Parathyroid adenoma (tissue), 2 donors: ENCODE results near the gene PITRM1.

Experiments
- H2AFZ ChIP-seq: fragments of 300-600 bp; sonication (generic); one replicate; pipeline ENCODE4 v1.7.0; 2017; ENCODE audit warnings: antibody characterized with exemption, mild to moderate bottlenecking
- H3K27ac ChIP-seq: fragments of 300-600 bp; sonication (generic); one replicate; pipeline ENCODE4 v1.7.0; 2017
- H3K27me3 ChIP-seq: fragments of 300-600 bp; sonication (generic); one replicate; pipeline ENCODE4 v1.7.0; 2017; ENCODE audit warnings: low read length; ENCODE audit not compliant: control insufficient read depth, insufficient read depth
- H3K36me3 ChIP-seq: fragments of 300-600 bp; sonication (generic); one replicate; pipeline ENCODE4 v1.7.0; 2017; ENCODE audit warnings: low read length; ENCODE audit not compliant: control insufficient read depth, insufficient read depth
- H3K4me1 ChIP-seq: fragments of 300-600 bp; sonication (generic); one replicate; pipeline ENCODE4 v1.7.0; 2017; ENCODE audit warnings: control low read depth
- H3K4me2 ChIP-seq: fragments of 300-600 bp; sonication (generic); one replicate; pipeline ENCODE4 v1.7.0; 2017; ENCODE audit warnings: low read length
- H3K4me3 ChIP-seq: fragments of 300-600 bp; sonication (generic); one replicate; pipeline ENCODE4 v1.7.0; 2017; ENCODE audit warnings: low read depth, low read length
- H3K79me2 ChIP-seq: fragments of 300-600 bp; sonication (generic); one replicate; pipeline ENCODE4 v1.7.0; 2017; ENCODE audit warnings: control low read depth
- H3K9ac ChIP-seq: fragments of 300-600 bp; sonication (generic); one replicate; pipeline ENCODE4 v1.7.0; 2017; ENCODE audit warnings: mild to moderate bottlenecking
- H3K9me3 ChIP-seq: fragments of 300-600 bp; sonication (generic); one replicate; pipeline ENCODE4 v1.7.0; 2017; ENCODE audit warnings: low read length; ENCODE audit not compliant: control insufficient read depth
- TF ChIP-seq, protein P1 (sequence below): fragments of 300-600 bp; sonication (generic); IDR thresholded peaks from one replicate; pipeline ENCODE4 v1.7.0; 2017; ENCODE audit warnings: antibody characterized with exemption, mild to moderate bottlenecking
- donor health status: primary hyperparathyroidism.

The PITRM1 gene

DNA sequence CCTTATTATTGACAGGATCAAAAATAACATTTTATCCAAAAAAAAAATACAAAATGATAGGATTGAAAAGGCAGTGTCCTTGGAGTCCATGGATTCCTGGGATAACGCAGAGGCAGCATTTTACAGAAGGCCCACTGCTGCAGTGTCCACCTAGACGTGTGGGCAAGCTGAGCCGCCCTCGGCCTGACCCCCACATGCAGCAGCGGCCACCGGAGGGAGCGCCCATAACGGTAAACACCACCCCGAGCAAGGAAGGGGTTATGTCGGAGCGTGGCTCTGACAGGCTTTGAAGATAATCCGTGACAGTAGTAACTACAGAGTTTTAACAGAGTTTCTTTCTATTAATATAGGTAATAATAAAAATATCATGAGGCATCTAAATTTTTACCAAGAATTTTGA is 45.3 kb upstream of the PITRM1 start:
- Histone ChIP-seq H3K9ac (no peak overlapping the region), H3K9me3 (no peaks in the 10 kb centered on the region), H3K36me3 (no peaks in the 10 kb centered on the region), H3K4me2 (no peak overlapping the region), H3K27ac (no peak overlapping the region), H2AFZ (no peak overlapping the region), H3K79me2 (no peaks in the 10 kb centered on the region), H3K4me1 (no peaks in the 10 kb centered on the region), H3K27me3 (no peaks in the 10 kb centered on the region), H3K4me3 (no peak overlapping the region)
- TF ChIP-seq, protein P1, sequence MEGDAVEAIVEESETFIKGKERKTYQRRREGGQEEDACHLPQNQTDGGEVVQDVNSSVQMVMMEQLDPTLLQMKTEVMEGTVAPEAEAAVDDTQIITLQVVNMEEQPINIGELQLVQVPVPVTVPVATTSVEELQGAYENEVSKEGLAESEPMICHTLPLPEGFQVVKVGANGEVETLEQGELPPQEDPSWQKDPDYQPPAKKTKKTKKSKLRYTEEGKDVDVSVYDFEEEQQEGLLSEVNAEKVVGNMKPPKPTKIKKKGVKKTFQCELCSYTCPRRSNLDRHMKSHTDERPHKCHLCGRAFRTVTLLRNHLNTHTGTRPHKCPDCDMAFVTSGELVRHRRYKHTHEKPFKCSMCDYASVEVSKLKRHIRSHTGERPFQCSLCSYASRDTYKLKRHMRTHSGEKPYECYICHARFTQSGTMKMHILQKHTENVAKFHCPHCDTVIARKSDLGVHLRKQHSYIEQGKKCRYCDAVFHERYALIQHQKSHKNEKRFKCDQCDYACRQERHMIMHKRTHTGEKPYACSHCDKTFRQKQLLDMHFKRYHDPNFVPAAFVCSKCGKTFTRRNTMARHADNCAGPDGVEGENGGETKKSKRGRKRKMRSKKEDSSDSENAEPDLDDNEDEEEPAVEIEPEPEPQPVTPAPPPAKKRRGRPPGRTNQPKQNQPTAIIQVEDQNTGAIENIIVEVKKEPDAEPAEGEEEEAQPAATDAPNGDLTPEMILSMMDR: no peak

DNA sequence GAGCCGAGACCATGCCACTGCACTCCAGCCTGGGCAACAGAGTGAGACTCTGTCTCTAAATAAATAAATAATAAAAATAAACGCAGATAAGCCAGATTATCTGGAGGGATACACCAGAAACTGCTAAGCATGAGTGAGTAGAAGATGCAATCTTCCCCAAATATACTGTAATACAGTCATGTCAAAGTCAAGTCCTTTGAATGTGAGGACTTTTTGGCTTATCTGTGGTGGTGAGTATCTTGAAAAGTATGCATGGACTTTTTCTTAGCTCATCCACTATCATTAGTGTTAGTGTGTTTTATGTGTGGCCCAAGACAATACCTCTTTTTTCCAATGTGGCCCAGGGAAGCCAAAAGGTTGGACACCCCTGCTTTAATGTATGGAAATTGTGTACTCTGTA is 44.7 kb upstream of the PITRM1 start:
- Histone ChIP-seq H3K27ac (no peak overlapping the region), H3K79me2 (no peaks in the 10 kb centered on the region), H3K27me3 (no peaks in the 10 kb centered on the region), H3K4me1 (no peaks in the 10 kb centered on the region), H3K4me2 (no peak overlapping the region), H3K9me3 (no peaks in the 10 kb centered on the region), H3K9ac (no peak overlapping the region), H2AFZ (no peak overlapping the region), H3K4me3 (no peak overlapping the region), H3K36me3 (no peaks in the 10 kb centered on the region)
- TF ChIP-seq, protein P1: no peak

DNA sequence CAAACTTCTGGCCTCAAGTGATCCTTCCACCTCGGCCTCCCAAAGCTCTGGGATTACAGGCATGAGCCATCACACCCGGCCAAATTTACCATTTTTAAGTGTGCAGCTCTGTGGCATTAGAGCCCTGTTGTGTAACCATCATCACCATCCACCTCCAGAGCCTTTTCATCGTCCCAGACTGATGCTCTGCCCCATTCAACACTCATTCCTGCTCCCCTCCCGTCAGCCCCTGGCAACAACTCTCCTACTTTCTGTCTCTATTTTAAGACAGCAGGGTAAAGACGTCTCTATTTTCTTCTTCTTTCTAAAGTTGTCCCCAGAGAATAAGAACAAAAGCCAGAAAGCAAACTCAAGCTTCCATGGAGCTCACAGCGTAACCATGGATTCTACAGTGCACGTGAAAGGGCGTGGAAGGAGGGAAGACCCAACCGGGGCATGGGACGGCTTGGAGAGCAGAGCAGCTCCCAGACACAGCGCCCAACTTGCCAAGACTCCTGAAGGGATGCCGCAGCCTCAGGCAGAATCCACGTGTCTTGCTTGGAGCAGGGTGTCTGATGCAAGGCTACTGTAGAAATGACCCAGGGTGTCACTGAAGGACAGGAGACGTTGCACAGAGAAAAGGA is 42.7 kb upstream of the PITRM1 start:
- Histone ChIP-seq H3K79me2 (no peaks in the 10 kb centered on the region), H3K4me2 (no peak overlapping the region), H3K36me3 (no peaks in the 10 kb centered on the region), H2AFZ (no peak overlapping the region), H3K4me3 (no peak overlapping the region), H3K9ac (no peak overlapping the region), H3K9me3 (no peaks in the 10 kb centered on the region), H3K4me1 (no peaks in the 10 kb centered on the region), H3K27ac (no peak overlapping the region), H3K27me3 (no peaks in the 10 kb centered on the region)
- TF ChIP-seq, protein P1: no peak

DNA sequence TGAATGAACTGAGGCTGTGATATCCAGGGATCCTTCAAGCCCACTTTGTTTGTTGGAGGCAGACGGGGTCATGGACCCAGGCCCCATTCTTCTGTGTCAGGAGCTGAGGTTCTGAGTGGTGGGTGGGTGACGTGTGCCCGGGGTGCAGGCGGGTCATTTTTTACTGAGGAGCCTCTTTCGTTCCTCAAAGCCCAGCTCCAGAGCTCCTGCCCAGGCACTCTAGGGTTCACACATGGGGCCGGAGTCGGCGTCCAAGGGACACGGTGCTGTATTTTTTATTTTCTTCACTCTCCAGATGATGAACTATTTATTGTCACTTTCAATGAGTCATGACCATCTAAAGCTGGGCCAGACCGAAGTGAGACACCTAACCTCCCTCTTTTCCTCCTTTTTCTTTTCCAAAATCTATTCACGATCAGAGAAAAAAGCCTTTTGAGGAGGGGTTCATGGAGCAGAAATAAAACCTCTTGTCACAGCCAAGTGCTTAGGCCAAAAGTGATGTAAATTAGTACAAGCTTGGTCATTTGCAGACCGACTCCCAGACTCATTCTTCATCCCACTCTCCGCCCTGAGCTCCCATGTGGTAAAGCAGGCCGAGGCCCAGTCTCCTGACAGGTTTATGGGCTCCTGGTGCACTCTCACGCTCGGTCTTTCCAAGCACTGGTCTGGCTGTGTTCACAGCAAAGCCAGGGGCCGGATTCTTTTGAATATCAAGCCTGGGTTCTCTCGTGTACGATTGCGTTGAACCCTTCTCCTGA is 41.4 kb upstream of the PITRM1 start:
- TF ChIP-seq, protein P1: no peak
- Histone ChIP-seq H3K9ac (no peak overlapping the region), H3K4me2 (no peak overlapping the region), H2AFZ (no peak overlapping the region), H3K36me3 (no peaks in the 10 kb centered on the region), H3K4me3 (no peak overlapping the region), H3K27me3 (no peaks in the 10 kb centered on the region), H3K79me2 (no peaks in the 10 kb centered on the region), H3K27ac (no peak overlapping the region), H3K9me3 (no peaks in the 10 kb centered on the region), H3K4me1 (no peaks in the 10 kb centered on the region)

DNA sequence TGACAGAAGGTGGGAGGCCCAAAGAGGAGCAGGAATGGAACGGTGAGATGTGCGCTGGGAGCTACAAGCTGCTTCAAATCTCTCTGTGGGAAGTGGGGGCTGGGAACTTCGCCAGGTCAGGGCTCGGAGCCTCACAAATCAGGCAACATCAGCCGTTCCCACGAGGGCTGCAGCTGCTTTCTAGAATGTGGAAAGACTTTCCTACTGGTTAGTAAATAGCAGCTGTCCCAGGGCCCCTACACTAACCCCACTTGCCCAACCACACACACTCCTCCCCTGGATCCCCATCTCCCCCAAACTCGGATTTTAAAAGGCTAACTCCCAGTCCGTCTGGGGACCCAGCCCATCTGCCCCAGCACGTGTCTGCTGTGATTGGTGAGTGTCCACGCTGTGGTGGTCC is 40.6 kb upstream of the PITRM1 start:
- H3K36me3 ChIP-seq: no peaks in the 10 kb centered on the region
- no peaks in the 10 kb centered on the region for H3K79me2 ChIP-seq
- TF ChIP-seq, protein P1: no peak
- H3K4me3 ChIP-seq: no peak overlapping the region
- no peak overlapping the region for H3K27ac ChIP-seq
- H3K9me3 ChIP-seq: no peaks in the 10 kb centered on the region
- no peaks in the 10 kb centered on the region for H3K27me3 ChIP-seq
- no peaks in the 10 kb centered on the region for H3K4me1 ChIP-seq
- no peak overlapping the region for H3K9ac ChIP-seq
- H3K4me2 ChIP-seq: no peak overlapping the region
- H2AFZ ChIP-seq: no peak overlapping the region
